Measurements from ENCODE around the gene OPA1.

DNA sequence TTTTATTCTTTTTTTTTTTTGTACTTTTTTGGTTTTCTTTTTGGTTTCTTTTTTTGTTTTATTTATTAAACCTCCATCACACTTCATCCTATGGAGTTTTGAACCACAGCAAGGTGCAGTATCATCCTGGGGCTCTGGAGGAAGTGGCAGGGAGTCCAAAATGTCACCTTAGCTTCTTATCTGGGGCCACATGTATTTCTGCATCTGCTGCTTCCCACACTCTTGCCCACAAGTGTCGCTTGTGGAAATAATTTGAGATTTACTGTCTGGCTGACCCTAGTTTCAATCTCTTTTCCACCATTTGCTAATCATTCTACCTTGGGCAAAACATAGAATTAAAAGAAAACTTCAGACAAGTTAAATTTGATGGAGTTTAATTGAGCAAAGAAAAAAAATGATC lies 6.4 kb downstream of the OPA1 start:
- TF ChIP-seq, protein P1, sequence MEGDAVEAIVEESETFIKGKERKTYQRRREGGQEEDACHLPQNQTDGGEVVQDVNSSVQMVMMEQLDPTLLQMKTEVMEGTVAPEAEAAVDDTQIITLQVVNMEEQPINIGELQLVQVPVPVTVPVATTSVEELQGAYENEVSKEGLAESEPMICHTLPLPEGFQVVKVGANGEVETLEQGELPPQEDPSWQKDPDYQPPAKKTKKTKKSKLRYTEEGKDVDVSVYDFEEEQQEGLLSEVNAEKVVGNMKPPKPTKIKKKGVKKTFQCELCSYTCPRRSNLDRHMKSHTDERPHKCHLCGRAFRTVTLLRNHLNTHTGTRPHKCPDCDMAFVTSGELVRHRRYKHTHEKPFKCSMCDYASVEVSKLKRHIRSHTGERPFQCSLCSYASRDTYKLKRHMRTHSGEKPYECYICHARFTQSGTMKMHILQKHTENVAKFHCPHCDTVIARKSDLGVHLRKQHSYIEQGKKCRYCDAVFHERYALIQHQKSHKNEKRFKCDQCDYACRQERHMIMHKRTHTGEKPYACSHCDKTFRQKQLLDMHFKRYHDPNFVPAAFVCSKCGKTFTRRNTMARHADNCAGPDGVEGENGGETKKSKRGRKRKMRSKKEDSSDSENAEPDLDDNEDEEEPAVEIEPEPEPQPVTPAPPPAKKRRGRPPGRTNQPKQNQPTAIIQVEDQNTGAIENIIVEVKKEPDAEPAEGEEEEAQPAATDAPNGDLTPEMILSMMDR (IDR thresholded peaks at IDR 0.05), result no peak
- no peak for TF ChIP-seq POLR2A (IDR thresholded peaks at IDR 0.05)

All from esophagus squamous epithelium (tissue), 4 donors.